Measurements from ENCODE around the gene AMHR2. TPM values are rescaled to one million over a fixed set of nuclear protein-coding genes. Genes with fewer than 3 reads are reported as not detected.

The AMHR2 gene
- total and polyA plus RNA-seq, 2 of the 4 experiments (the other 2 are of a cell fraction): not detected

GRCh38 chr12:53451661-53452158 lies 28.1 kb downstream of the AMHR2 start, which contains the start of gene PCBP2:
PCBP2 (plus strand) TSS chr12:53452102; CDS start chr12:53454801, 2,699 bp downstream.
- no TSS peak for BruUV-seq (replicated peaks)
- no peaks in the 10 kb centered on the region for H3K27me3 ChIP-seq (ENCODE audit: control insufficient read depth, insufficient read depth, low read length)
- TF ChIP-seq CEBPB (IDR thresholded peaks at IDR 0.05; ENCODE audit: low read depth, low read length): peak; percentile 95
- TF ChIP-seq BHLHE40 (IDR thresholded peaks at IDR 0.05; ENCODE audit: low read depth, low read length): peak; percentile 10; the same call in 1 of the 2 replicates
- peak; percentile 97 for TF ChIP-seq MAZ (IDR thresholded peaks at IDR 0.05; ENCODE audit: borderline replicate concordance, low read depth, low read length)
- TF ChIP-seq RCOR1 (IDR thresholded peaks at IDR 0.05; ENCODE audit: insufficient replicate concordance, low read length): peak; percentile 48
- peak; percentile 93 for TF ChIP-seq POLR2A (IDR thresholded peaks at IDR 0.05; ENCODE audit: low read depth, low read length)
- TF ChIP-seq FOS (IDR thresholded peaks at IDR 0.05; ENCODE audit: low read depth, low read length): no peak
- TF ChIP-seq, protein P1, sequence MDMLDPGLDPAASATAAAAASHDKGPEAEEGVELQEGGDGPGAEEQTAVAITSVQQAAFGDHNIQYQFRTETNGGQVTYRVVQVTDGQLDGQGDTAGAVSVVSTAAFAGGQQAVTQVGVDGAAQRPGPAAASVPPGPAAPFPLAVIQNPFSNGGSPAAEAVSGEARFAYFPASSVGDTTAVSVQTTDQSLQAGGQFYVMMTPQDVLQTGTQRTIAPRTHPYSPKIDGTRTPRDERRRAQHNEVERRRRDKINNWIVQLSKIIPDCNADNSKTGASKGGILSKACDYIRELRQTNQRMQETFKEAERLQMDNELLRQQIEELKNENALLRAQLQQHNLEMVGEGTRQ (IDR thresholded peaks at IDR 0.05; ENCODE audit: low read depth, low read length): 0 out of 2 replicates have a peak, but pooled peaks have one; percentile 8
- TF ChIP-seq ELK1 (IDR thresholded peaks at IDR 0.05; ENCODE audit: borderline replicate concordance, low read depth, low read length): no peak
- TF ChIP-seq RAD21 (IDR thresholded peaks at IDR 0.05; ENCODE audit: low read length): peak; percentile 42
- TF ChIP-seq SMC3 (IDR thresholded peaks at IDR 0.05; ENCODE audit: low read depth, low read length): peak; percentile 31; the same call in 1 of the 2 replicates
- peak; percentile 16; the same call in 1 of the 2 replicates for TF ChIP-seq NFE2L2 (IDR thresholded peaks at IDR 0.05; ENCODE audit: low read depth, low read length)
- TF ChIP-seq MXI1 (IDR thresholded peaks at IDR 0.05; ENCODE audit: borderline replicate concordance, low read depth, low read length): peak; percentile 67; the same call in 1 of the 2 replicates
- no peak for TF ChIP-seq CHD1 (IDR thresholded peaks at IDR 0.05; ENCODE audit: low read depth, low read length)
- TF ChIP-seq MAFK (IDR thresholded peaks at IDR 0.05; ENCODE audit: low read depth, low read length): 0 out of 2 replicates have a peak, but pooled peaks have one; percentile 29
- TF ChIP-seq RFX5 (IDR thresholded peaks at IDR 0.05; ENCODE audit: low read depth, low read length): peak; percentile 43; the same call in 1 of the 2 replicates

More at GRCh38 chr12:53451661-53452158, 28.1 kb downstream of the AMHR2 start, which contains the start of gene PCBP2:
- peak within 1 kb of the TSS; percentile 92 for H3K56ac ChIP-seq (ENCODE audit: extremely low read depth, insufficient read depth, low read length)
- H3K23ac ChIP-seq (ENCODE audit: low read depth, low read length): peak within 1 kb of the TSS; percentile 87
- peak within 1 kb of the TSS; percentile 95 for H3K4ac ChIP-seq (ENCODE audit: low read depth, low read length)
- peak within 1 kb of the TSS; percentile 96 for H2AK5ac ChIP-seq (ENCODE audit: low read depth, low read length)
- peak within 1 kb of the TSS; percentile 98 for H3K4me3 ChIP-seq (ENCODE audit: insufficient read depth, low read depth, low read length)
- H4K20me1 ChIP-seq (ENCODE audit: insufficient read depth, low read length): peaks cover 45% of the 10 kb centered on the region
- H3K18ac ChIP-seq (ENCODE audit: low read depth, low read length): peak within 1 kb of the TSS; percentile 93
- peak within 1 kb of the TSS; percentile 99 for H2AK9ac ChIP-seq (replicated peaks; ENCODE audit: low read depth, low read length, poor library complexity)
- no peak within 1 kb of the TSS for H2BK20ac ChIP-seq (ENCODE audit: low read depth, low read length)
- peak within 1 kb of the TSS; percentile 96 for H3K9ac ChIP-seq (ENCODE audit: low read depth, low read length)
- H3K79me1 ChIP-seq (ENCODE audit: low read depth in 1 of 2, low read length in 2 of 2): peaks cover 19 to 38% of the 10 kb centered on the region in 2 experiments
- H2BK15ac ChIP-seq (ENCODE audit: low read depth, low read length): no peak within 1 kb of the TSS
- peak; percentile 91 for ATAC-seq (ENCODE audit: low read depth)
- intact Hi-C loops (cut with micrococcal nuclease): loop anchor here (2.0 to 5.0 kb wide), 2 partner anchors 51 to 71 kb away; partner anchors contain the start of genes SP1 and TARBP2
- H3K4me2 ChIP-seq (ENCODE audit: low read depth, low read length): peak within 1 kb of the TSS; percentile 98
- no peak within 1 kb of the TSS for H2BK120ac ChIP-seq (ENCODE audit: low read depth, low read length)
- peak within 1 kb of the TSS; percentile 94 for H2AFZ ChIP-seq (replicated peaks; ENCODE audit: low read length, poor library complexity)
- peak within 1 kb of the TSS; percentile 61 to 96; a peak in 3 of 4 replicates for H4K8ac ChIP-seq (ENCODE audit: low read depth in 2 of 2, low read length in 2 of 2)
- peaks cover 5% of the 10 kb centered on the region for H3K4me1 ChIP-seq (ENCODE audit: control insufficient read depth, insufficient read depth, low read length)
- H3K9me3 ChIP-seq (ENCODE audit: control insufficient read depth, insufficient read depth, low read length): no peaks in the 10 kb centered on the region
- H4K91ac ChIP-seq (ENCODE audit: insufficient read depth, low read depth, low read length): peak within 1 kb of the TSS; percentile 89
- dilution Hi-C loops (cut with HindIII; ENCODE audit: low sequenced_read_pairs, unreplicated experiment): no loop called here
- H3K14ac ChIP-seq (replicated peaks; ENCODE audit: low read depth, low read length): peak within 1 kb of the TSS; percentile 98
- peak within 1 kb of the TSS; percentile 97 for H2BK5ac ChIP-seq (ENCODE audit: low read depth, low read length, poor library complexity, severe bottlenecking)
- in situ Hi-C loops (cut with MboI; ENCODE audit: low sequenced_read_pairs): no loop called here
- ChIA-PET POLR2A (ENCODE audit: unreplicated experiment) (no interaction called here), CTCF (no interaction called here)
- H3K9me1 ChIP-seq (ENCODE audit: insufficient read depth, low read length): no peaks in the 10 kb centered on the region
- H3K27ac ChIP-seq (ENCODE audit: insufficient read depth, low read length): peak within 1 kb of the TSS; percentile 92
- H4K5ac ChIP-seq (ENCODE audit: low read depth, low read length): peak within 1 kb of the TSS; percentile 95
- H3K36me3 ChIP-seq (ENCODE audit: control insufficient read depth, insufficient read depth, low read length): peaks cover 24% of the 10 kb centered on the region
- WGBS, 2 experiments (ENCODE audit: extremely low coverage in 2 of 2, insufficient read length in 1 of 2): 2% methylated on average over 10 of the region's 32 CpGs; no CpG with 5 or more reads in 1 of the 2 experiments
- DNase-seq: peak; percentile 100

Data from IMR-90 (cell line).